Retinal pigment epithelial cell (primary cell): ENCODE data around the gene PSMA7.
"Not testable (repeated sequence)": the region's sequence is repeated elsewhere in the genome, so short reads cannot be mapped to it uniquely, and the experiment has no call there.

Experiments used
- DNase-seq: peaks from one replicate; pipeline ENCODE4 v3.0.0-alpha.2; 2010; ENCODE audit warnings: low read depth
- H3K4me3 ChIP-seq: 2 replicates; pipeline ENCODE4 v1.5.1; 2011; ENCODE audit warnings: mild to moderate bottlenecking, low read length, control low read depth, moderate library complexity
- TF ChIP-seq, protein P1 (sequence below): conservative IDR thresholded peaks from 2 replicates; pipeline ENCODE4 v1.5.1; 2011; ENCODE audit warnings: low read depth, low read length, control low read depth, inconsistent platforms

Gene PSMA7

DNA sequence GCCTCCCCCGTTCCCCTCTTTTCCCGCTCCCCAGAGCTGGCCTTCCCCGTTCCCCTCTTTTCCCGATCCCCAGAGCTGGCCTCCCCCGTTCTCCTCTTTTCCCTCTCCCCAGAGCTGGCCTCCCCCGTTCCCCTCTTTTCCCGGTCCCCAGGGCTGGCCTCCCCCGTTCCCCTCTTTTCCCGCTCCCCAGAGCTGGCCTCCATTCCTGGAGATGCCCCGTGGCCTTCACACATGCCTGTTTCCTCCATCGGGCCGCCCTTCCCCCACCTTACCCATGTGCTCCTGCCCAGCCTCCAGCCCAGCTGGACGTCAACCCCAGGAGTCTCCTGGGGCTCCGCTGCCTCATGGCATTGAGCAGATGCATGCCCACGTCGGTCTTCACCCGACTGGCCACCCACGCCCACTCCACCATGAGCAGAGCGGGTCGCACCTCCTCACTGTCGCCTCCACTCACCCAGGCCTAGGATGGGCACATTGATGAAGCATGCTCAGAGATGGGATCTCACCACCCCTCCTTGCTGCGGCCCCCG is 8.7 kb upstream of the PSMA7 start:
- no peak overlapping the region for H3K4me3 ChIP-seq
- TF ChIP-seq, protein P1, sequence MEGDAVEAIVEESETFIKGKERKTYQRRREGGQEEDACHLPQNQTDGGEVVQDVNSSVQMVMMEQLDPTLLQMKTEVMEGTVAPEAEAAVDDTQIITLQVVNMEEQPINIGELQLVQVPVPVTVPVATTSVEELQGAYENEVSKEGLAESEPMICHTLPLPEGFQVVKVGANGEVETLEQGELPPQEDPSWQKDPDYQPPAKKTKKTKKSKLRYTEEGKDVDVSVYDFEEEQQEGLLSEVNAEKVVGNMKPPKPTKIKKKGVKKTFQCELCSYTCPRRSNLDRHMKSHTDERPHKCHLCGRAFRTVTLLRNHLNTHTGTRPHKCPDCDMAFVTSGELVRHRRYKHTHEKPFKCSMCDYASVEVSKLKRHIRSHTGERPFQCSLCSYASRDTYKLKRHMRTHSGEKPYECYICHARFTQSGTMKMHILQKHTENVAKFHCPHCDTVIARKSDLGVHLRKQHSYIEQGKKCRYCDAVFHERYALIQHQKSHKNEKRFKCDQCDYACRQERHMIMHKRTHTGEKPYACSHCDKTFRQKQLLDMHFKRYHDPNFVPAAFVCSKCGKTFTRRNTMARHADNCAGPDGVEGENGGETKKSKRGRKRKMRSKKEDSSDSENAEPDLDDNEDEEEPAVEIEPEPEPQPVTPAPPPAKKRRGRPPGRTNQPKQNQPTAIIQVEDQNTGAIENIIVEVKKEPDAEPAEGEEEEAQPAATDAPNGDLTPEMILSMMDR: no peak
- DNase-seq: no peak

DNA sequence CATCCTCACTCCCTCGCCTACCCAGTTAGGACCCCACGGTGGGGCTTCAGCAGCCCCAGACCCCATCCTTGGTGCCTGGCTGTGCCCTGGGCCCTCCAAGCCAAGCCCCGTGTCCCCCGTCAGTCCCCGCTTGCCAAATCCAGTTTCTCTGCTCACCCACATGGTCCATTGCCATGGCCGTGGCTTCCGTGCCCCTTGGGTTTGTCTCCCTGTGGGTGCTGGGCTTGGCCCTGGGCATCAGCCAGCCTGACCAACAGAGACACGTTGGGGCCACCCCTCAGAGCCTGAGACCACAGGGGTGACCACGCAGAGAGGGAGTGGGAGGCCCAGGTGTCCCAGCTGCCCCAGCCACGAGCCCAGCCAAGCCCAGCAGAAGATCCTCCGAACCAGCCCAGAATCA is 8.0 kb upstream of the PSMA7 start:
- TF ChIP-seq, protein P1: no peak
- DNase-seq: no peak
- H3K4me3 ChIP-seq: no peak overlapping the region

DNA sequence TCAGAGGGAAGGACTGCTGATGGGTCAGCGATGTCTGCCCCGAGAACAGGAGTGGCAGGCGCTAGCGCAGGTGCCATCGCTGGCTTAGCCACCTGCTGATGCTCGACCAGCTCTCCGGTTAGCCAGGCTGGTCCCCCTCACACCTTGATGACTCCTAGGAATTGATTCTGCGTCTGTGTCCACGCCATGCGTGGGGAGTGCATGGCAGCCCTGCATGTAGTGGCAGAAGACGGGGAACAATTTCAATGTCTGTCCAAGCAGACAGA is 7.0 kb upstream of the PSMA7 start:
- TF ChIP-seq, protein P1: no peak
- H3K4me3 ChIP-seq: no peak overlapping the region
- no peak for DNase-seq

GRCh38 chr20:62149532-62150309 is 6.5 kb upstream of the PSMA7 start:
- H3K4me3 ChIP-seq: no peak overlapping the region
- DNase-seq: no peak
- TF ChIP-seq, protein P1: no peak

GRCh38 chr20:62148908-62149314 is 5.7 kb upstream of the PSMA7 start:
- TF ChIP-seq, protein P1: no peak
- DNase-seq: no peak
- no peak overlapping the region for H3K4me3 ChIP-seq

DNA sequence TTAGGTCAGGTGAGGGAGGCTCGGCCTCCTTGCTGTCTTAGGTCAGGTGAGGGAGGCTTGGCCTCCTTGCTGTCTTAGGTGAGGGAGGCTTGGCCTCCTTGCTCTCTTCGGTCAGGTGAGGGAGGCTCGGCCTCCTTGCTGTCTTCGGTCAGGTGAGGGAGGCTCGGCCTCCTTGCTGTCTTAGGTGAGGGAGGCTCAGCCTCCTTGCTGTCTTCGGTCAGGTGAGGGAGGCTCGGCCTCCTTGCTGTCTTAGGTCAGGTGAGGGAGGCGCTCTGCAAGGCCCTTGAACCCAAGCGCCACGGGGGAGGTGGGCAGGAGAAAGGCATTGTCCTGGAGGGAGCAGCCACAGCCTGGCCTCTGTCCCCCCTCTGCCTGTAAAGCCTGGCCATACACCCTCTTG is 5.2 kb upstream of the PSMA7 start:
- not testable (repeated sequence) for H3K4me3 ChIP-seq, DNase-seq

- TF ChIP-seq, protein P1: no peak
- DNase-seq: no peak
- H3K4me3 ChIP-seq: no peak overlapping the region
These were observed 4.3 kb upstream of the PSMA7 start for GRCh38 chr20:62147528-62147927.
